Neuron (in vitro differentiated cells): Measurements from ENCODE around the gene VAPA.

Experiments used
- H2AFZ ChIP-seq: one replicate; pipeline ENCODE4 v1.6.1; 2013; ENCODE audit warnings: low read depth, mild to moderate bottlenecking, inconsistent platforms, low read length, moderate library complexity
- H3K27me3 ChIP-seq: one replicate; pipeline ENCODE4 v1.6.1; 2013; ENCODE audit warnings: low read length; ENCODE audit not compliant: insufficient read depth
- H3K36me3 ChIP-seq: one replicate; pipeline ENCODE4 v1.6.1; 2013; ENCODE audit warnings: low read length; ENCODE audit not compliant: insufficient read depth
- H3K4me1 ChIP-seq: one replicate; pipeline ENCODE4 v1.6.1; 2013; ENCODE audit warnings: low read length; ENCODE audit not compliant: insufficient read depth
- H3K4me3 ChIP-seq: 2 replicates; pipeline ENCODE4 v1.5.1; 2013; ENCODE audit warnings: mild to moderate bottlenecking, low read length, moderate library complexity
- H3K9me3 ChIP-seq: one replicate; pipeline ENCODE4 v1.6.1; 2013; ENCODE audit warnings: low read length

Gene VAPA

DNA sequence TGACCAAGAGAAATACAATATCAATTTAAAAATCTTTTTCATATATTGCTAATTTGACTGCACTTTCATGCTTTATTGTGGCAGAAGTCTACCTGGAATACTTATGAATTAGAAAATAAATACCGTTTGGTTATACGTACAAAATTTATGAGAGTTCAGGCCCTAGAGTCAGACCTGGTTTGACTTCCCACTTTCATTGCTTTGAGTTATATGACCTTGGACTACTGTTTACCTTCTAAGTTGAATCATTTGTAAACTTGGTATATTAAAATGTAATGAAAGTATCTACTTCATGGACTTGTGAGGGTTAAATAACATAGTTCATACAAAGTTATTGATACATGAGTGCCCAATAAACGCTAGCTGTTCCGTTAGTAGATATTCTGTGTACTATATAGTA, 12.0 kb downstream of the VAPA start:
- H3K36me3 ChIP-seq: no peaks in the 10 kb centered on the region
- no peak overlapping the region for H3K4me3 ChIP-seq
- no peaks in the 10 kb centered on the region for H3K27me3 ChIP-seq

DNA sequence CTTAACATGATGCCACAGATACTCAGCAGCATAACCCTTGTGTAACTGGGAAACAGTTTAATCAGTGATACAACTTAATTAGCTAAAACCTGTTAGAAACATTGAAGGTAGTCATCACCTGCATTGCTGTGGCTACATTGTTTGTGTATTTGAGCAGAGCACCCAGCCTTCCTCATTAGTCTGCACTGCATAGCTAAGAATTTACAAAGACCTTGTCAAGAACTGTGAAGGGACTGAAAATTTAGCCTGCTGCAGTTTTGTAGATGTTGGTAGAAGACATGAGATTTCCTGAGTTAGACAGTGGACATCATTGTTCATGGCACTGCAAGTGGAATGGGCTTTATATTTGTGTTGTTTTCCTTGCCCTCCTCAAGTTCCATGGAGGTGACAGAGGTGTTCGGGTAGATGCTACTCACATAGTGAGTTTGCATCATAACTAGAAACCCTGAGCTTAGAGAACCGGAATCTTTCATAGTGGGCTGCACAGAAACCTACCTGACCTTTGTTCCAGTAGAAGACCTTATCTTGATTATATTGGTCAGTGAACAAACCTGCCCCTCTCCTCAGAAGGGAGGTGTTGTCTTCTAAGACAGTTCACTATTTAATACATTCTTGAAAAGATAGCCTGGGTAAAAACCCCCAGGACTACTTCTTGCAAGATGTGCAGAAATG, 12.5 kb downstream of the VAPA start:
- Histone ChIP-seq H3K36me3 (no peaks in the 10 kb centered on the region), H3K4me1 (peaks cover 7% of the 10 kb centered on the region), H2AFZ (no peak overlapping the region), H3K4me3 (no peak overlapping the region), H3K27me3 (no peaks in the 10 kb centered on the region), H3K9me3 (no peaks in the 10 kb centered on the region)

More for the DNA sequence above, 12.0 kb downstream of the VAPA start:
- H2AFZ ChIP-seq: no peak overlapping the region
- peaks cover 7% of the 10 kb centered on the region for H3K4me1 ChIP-seq
- no peaks in the 10 kb centered on the region for H3K9me3 ChIP-seq

DNA sequence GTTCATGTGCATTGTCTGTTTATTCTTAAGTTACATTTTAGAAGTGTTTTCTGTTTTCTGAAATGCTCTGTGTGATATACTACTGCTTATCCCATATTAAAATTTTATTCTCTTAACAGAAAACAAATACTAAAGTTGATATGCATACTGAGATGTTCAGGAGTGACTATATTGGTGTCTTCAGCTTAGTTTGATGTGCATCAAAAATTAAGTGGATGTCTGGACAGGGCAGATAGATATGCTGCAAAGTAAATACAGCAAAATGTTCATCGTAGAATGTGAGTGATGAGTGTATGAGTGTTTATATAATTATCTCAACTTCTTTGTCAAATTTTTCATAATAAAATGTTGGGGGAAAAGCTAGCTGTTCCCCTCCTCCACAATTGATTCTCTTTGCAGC, 13.2 kb downstream of the VAPA start:
- Histone ChIP-seq H3K27me3 (no peaks in the 10 kb centered on the region), H3K4me1 (peaks cover 7% of the 10 kb centered on the region)

DNA sequence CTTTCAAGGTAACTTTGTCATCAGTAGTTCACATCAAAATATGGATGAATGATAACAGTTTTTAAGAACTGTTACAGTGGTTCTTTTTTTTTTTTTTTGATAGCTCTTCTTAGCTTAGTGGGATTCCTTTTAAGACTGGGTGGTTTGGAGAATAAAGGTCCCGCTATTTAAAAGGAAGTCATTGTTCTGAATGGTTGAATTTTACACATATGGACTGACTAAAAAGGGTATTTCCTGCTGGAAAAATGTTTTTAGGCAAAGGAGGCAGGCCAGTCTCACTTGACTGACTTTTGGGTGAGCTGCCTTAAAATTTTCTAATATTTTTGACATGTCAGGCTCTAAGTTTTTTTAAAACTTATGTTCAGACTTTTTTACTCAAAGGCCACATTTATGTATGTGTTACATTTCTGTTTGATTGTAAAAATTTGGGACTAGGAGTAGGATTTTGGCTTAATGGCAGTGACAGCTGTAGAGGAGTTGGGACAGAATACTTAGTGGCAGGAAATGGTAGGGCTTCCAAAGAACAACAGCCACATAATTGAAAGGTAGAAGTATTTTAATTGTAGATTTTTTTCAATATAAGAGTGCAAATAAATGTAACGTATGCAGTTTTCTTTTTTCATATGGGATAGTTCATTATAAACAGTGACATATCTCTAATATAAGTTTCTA, 13.7 kb downstream of the VAPA start:
- Histone ChIP-seq H3K4me3 (no peak overlapping the region), H2AFZ (no peak overlapping the region), H3K27me3 (no peaks in the 10 kb centered on the region), H3K4me1 (peaks cover 7% of the 10 kb centered on the region), H3K36me3 (peaks cover 6% of the 10 kb centered on the region), H3K9me3 (no peaks in the 10 kb centered on the region)

More for the DNA sequence above, 13.2 kb downstream of the VAPA start:
- Histone ChIP-seq H2AFZ (no peak overlapping the region), H3K36me3 (peaks cover under 1% of the 10 kb centered on the region), H3K9me3 (no peaks in the 10 kb centered on the region), H3K4me3 (no peak overlapping the region)

DNA sequence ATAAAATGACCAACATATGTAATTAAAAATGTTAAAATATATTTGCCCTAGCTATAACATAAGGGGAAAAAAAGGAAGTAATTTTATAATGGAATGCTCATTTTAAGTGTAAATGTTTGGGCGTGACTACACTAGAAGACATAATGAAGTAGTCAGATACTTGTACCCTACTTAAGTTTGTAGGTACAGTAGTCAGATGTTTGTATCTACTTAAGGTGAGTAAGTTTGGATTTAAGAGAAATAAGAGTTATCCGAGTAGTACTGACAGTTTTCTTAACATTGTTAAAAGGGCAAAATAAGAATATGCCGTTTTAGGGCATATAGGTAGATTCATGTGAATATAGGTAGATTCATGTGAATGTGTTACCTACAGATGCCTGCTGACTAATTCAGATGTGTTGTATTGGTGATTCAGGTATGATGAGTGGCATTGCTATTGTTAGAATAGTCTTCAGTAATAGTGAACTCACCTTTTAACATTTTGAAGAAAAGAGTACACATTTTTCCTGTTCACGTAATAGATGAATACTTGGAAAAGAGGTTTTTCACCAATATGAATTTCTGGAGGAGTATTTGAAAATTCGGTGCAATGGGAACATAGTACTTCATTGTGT, 14.9 kb downstream of the VAPA start:
- Histone ChIP-seq H3K27me3 (no peaks in the 10 kb centered on the region), H3K36me3 (peaks cover 12% of the 10 kb centered on the region), H3K4me1 (peaks cover 7% of the 10 kb centered on the region), H3K9me3 (no peaks in the 10 kb centered on the region), H2AFZ (no peak overlapping the region), H3K4me3 (no peak overlapping the region)

DNA sequence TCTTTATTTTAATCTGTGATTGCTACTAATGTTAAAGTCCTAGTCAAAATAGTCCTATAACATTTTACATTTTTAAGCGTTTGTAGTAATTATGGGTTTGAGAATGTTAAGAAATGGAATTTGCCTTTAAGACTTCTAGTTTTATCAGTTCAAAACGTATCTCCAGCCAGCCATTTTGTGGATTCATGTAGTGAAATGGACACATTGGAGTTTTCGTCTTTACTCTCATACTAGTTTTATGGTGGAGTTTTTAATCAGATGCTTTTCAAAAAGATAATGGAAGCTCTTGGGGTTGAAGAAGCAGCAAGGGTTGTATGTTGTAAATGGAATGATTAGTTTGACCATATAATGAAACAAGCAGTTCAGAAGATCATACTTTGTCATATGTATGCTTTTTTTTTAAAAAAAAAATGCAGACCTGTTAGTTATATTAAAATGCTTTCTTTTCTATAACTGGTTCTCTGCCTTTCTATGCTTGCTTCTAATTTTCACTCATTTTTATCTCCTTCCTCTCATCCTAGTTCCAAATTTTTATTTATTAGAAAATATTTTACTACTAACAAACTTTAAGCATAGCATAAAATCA, 16.6 kb downstream of the VAPA start:
- no peak overlapping the region for H3K4me3 ChIP-seq
- H3K9me3 ChIP-seq: no peaks in the 10 kb centered on the region
- H3K4me1 ChIP-seq: peaks cover 6% of the 10 kb centered on the region
- peaks cover 21% of the 10 kb centered on the region for H3K36me3 ChIP-seq
- no peaks in the 10 kb centered on the region for H3K27me3 ChIP-seq
- no peak overlapping the region for H2AFZ ChIP-seq

DNA sequence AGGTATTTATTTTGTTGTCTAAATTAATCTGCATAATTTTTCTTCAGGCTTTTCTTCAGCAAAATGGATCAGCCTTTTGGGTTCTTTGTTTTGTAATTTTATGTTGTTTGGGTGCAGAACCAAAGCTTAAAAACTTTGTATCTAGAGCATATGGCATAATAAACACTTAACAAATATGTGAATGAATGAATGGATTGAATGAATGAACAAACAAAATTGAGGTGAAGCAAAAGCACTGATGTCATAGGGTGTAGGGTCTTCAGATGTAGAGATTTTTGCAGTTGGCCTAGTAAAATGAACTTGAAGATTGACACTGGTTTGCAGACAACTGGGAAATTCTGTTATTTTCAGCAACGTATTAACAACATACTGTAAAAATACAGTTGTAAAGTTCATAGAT, 17.3 kb downstream of the VAPA start:
- no peaks in the 10 kb centered on the region for H3K27me3 ChIP-seq
- peaks cover 5% of the 10 kb centered on the region for H3K4me1 ChIP-seq
- peaks cover 27% of the 10 kb centered on the region for H3K36me3 ChIP-seq
- H3K4me3 ChIP-seq: no peak overlapping the region
- H3K9me3 ChIP-seq: no peaks in the 10 kb centered on the region
- H2AFZ ChIP-seq: no peak overlapping the region

DNA sequence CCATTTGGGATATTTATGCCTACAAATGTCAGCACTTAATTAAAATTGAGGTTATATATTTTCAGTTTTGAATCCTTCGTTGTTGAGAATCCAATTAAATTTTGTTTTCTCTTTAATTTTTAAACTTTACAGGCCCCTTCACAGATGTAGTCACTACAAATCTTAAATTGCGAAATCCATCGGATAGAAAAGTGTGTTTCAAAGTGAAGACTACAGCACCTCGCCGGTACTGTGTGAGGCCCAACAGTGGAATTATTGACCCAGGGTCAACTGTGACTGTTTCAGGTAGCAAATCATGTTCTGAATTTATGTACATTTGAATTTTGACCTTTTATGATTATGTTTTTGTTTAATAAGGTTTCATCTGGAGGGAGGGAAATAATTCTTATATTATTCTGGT, 17.9 kb downstream of the VAPA start:
- Histone ChIP-seq H3K36me3 (peaks cover 32% of the 10 kb centered on the region), H3K4me1 (peaks cover 4% of the 10 kb centered on the region), H3K27me3 (no peaks in the 10 kb centered on the region), H3K9me3 (no peaks in the 10 kb centered on the region), H2AFZ (no peak overlapping the region), H3K4me3 (no peak overlapping the region)

DNA sequence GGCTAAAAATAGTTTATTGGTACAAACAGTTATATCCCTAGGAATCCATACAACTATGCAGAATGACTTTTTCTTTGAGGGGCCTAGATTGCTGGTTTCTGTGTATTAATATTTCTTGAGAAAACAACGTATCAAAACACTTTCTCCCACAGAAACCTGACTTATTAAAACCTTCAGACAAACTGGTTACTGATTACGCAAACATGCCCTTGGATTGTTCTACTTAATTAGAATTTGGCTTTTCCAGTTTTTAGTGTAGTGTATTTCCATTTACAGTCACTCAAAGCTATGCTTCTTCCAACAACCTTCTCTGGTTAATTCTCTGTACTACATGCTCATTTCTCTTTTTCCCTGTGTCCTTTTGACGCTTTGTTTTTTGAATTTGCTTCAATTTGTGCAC, 20.0 kb downstream of the VAPA start:
- Histone ChIP-seq H3K9me3 (no peaks in the 10 kb centered on the region), H3K4me1 (no peaks in the 10 kb centered on the region), H3K36me3 (peaks cover 51% of the 10 kb centered on the region), H2AFZ (no peak overlapping the region), H3K27me3 (no peaks in the 10 kb centered on the region), H3K4me3 (no peak overlapping the region)

DNA sequence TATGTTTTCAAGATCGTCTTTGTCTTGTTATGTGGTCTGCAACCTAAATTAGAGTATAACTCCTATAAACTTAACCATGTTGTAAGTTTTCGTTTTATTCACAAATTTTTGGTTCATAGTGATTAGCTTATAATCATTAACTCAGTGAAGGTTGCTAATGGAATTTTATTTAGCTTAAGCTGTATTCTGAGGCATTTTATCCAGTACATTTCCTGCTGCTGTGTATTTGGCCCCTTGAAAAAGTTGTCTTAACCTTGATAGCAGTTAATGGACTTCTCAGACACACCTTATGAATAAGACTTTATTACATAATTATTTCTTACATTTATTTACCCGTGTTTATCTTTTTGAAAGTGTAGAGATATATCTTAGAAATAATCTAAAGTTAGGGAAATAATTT, 20.5 kb downstream of the VAPA start:
- Histone ChIP-seq H3K4me3 (no peak overlapping the region), H3K36me3 (peaks cover 53% of the 10 kb centered on the region)

DNA sequence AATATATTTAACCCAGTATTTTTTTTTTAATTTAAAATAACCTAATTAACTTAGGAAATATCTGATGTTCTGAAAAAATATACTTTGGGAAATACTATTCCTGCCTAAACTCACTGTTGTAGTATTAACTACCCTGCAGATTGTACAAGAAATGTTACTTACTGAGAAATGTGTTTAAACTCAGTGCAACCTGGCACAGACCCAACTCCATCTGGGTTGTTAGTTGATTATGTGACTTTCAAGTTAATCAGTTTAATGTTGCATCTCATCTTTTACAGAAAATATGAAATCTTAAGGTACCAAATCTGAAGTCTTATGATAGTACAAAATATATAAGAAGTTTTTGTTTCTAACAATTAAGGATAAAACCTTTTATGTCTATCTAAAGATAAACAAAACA, 27.3 kb downstream of the VAPA start:
- Histone ChIP-seq H3K4me3 (no peak overlapping the region), H3K9me3 (peaks cover 4% of the 10 kb centered on the region), H3K27me3 (no peaks in the 10 kb centered on the region), H3K4me1 (no peaks in the 10 kb centered on the region), H2AFZ (no peak overlapping the region), H3K36me3 (peaks cover 67% of the 10 kb centered on the region)

More for the DNA sequence above, 20.5 kb downstream of the VAPA start:
- Histone ChIP-seq H3K9me3 (no peaks in the 10 kb centered on the region), H2AFZ (no peak overlapping the region), H3K27me3 (no peaks in the 10 kb centered on the region), H3K4me1 (no peaks in the 10 kb centered on the region)

DNA sequence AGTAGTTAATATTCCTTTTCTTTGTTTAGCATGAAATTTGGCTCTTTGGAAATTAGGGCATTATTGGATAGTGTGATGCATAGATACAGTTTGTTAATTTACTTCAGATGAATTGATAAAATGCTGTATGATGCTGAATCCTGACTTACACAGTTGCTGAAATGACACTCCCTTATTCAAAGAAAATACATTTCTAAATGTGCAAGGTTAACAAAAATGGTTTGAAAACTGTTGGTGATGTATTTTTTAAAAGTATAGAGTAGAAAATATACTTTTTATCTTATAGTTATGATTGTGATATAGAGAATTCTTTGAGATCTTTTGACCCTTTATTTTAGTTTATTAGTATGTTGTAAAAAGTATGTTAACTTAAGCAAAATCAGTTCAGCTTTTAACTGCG, 27.8 kb downstream of the VAPA start:
- Histone ChIP-seq H3K36me3 (peaks cover 66% of the 10 kb centered on the region), H3K9me3 (peaks cover 4% of the 10 kb centered on the region), H3K4me1 (no peaks in the 10 kb centered on the region), H2AFZ (no peak overlapping the region), H3K4me3 (no peak overlapping the region), H3K27me3 (no peaks in the 10 kb centered on the region)

DNA sequence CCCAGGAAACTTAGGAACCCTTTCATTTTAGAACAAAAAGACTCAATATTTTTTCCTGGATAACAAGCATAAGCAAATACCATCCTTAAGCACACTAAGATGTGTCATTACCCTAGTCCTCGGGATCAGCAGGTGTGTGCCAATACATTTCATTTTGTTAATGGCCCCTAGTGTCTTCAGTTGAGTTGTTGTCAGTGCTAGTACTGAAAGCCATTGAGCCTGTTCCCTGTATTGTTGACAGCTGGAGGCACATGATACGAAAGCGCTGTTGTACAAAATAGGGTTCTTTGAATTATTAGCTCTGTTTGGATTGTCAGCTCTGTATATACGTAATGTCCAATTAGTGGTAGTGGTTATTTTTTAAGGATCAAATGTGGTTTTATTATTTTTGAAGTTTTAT, 29.5 kb downstream of the VAPA start:
- H3K9me3 ChIP-seq: peaks cover 4% of the 10 kb centered on the region
- no peaks in the 10 kb centered on the region for H3K27me3 ChIP-seq
- no peak overlapping the region for H2AFZ ChIP-seq
- H3K4me1 ChIP-seq: no peaks in the 10 kb centered on the region
- H3K4me3 ChIP-seq: no peak overlapping the region
- H3K36me3 ChIP-seq: peaks cover 65% of the 10 kb centered on the region
